Measurements from ENCODE around the gene MICALL2. TPM values are rescaled to one million over a fixed set of nuclear protein-coding genes. Genes with fewer than 3 reads are reported as not detected.
A peak's percentile ranks its signal among the peaks of the same experiment; 100 is the strongest.

Gene MICALL2
- total and polyA plus RNA-seq, 8 donors = 8.3 to 93.6 (median 12.8) TPM

GRCh38 chr7:1450431-1450830 lies 8.8 kb downstream of the MICALL2 start:
- DNase-seq = no peak
- FAIRE-seq = no peak
- Histone ChIP-seq H3K36me3 (no peaks in the 10 kb centered on the region), H3K27ac (no peak overlapping the region), H3K4me1 (peaks cover 0 to 7% (median 5%) of the 10 kb centered on the region in 3 donors), H3K27me3 (no peaks in the 10 kb centered on the region), H3K9me3 (no peaks in the 10 kb centered on the region), H3K4me3 (no peak overlapping the region)
- TF ChIP-seq CTCF (IDR thresholded peaks at IDR 0.05) = no peak
- intact Hi-C loops (cut with DNase I) = no loop called here
- WGBS, 2 donors = 88 to 91% methylated on average over 18 of the region's 18 CpGs
- no peak for ATAC-seq

- 84 to 85% methylated on average over 11 of the region's 11 CpGs for WGBS, 2 donors
- no peak for TF ChIP-seq CTCF (IDR thresholded peaks at IDR 0.05)
- FAIRE-seq (no peak), ATAC-seq (no peak), DNase-seq (no peak)
- Histone ChIP-seq H3K9me3 (no peaks in the 10 kb centered on the region), H3K4me3 (no peak overlapping the region), H3K4me1 (peaks cover 0 to 7% (median 5%) of the 10 kb centered on the region in 3 donors), H3K36me3 (no peaks in the 10 kb centered on the region), H3K27ac (no peak overlapping the region), H3K27me3 (no peaks in the 10 kb centered on the region)
- intact Hi-C loops (cut with DNase I) = loop anchor here in 1 of 3 donors (10.0 kb wide), 1 partner anchor 55 kb away; the partner anchor contains the start of gene INTS1
Observed at GRCh38 chr7:1449951-1450350, 9.3 kb downstream of the MICALL2 start.

- no peak for DNase-seq
- Histone ChIP-seq H3K4me1 (peaks cover 0 to 3% (median under 1%) of the 10 kb centered on the region in 3 donors), H3K36me3 (no peaks in the 10 kb centered on the region), H3K27ac (no peak overlapping the region), H3K4me3 (no peak overlapping the region), H3K27me3 (no peaks in the 10 kb centered on the region), H3K9me3 (no peaks in the 10 kb centered on the region)
- WGBS, 2 donors = 91 to 95% methylated on average over 13 of the region's 13 CpGs
- no peak for ATAC-seq
- no peak for FAIRE-seq
- TF ChIP-seq CTCF (IDR thresholded peaks at IDR 0.05) = no peak
- intact Hi-C loops (cut with DNase I) = loop anchor here in 1 of 3 donors (10.0 kb wide), 1 partner anchor 55 kb away; the partner anchor contains the start of gene INTS1
Observed at GRCh38 chr7:1449501-1449900, 9.8 kb downstream of the MICALL2 start.

GRCh38 chr7:1448958-1449357 lies 10.3 kb downstream of the MICALL2 start:
- Histone ChIP-seq H3K4me3 (no peak overlapping the region), H3K27ac (no peak overlapping the region), H3K9me3 (no peaks in the 10 kb centered on the region), H3K4me1 (no peaks in the 10 kb centered on the region), H3K36me3 (no peaks in the 10 kb centered on the region), H3K27me3 (no peaks in the 10 kb centered on the region)
- no peak for TF ChIP-seq CTCF (IDR thresholded peaks at IDR 0.05)
- DNase-seq = no peak
- no peak for FAIRE-seq
- intact Hi-C loops (cut with DNase I) = loop anchor here in 1 of 3 donors (10.0 kb wide), 1 partner anchor 56 kb away; the partner anchor contains the start of gene INTS1
- WGBS, 2 donors = 92 to 93% methylated on average over 14 of the region's 14 CpGs
- ATAC-seq = no peak

GRCh38 chr7:1447551-1448244 lies 11.6 kb downstream of the MICALL2 start:
- FAIRE-seq (no peak), ATAC-seq (peak in 3 of 4 donors; percentile 28 to 64 (median 38)), DNase-seq (no peak)
- peak overlapping the region in 1 of 4 donors; percentile 48 for H3K27ac ChIP-seq
- intact Hi-C loops (cut with DNase I) = loop anchor here in 1 of 3 donors (10.0 kb wide), 1 partner anchor 57 kb away; the partner anchor contains the start of gene INTS1
- no peaks in the 10 kb centered on the region for H3K9me3 ChIP-seq
- no peaks in the 10 kb centered on the region for H3K4me1 ChIP-seq
- no peaks in the 10 kb centered on the region for H3K36me3 ChIP-seq
- H3K4me3 ChIP-seq = no peak overlapping the region
- no peak for TF ChIP-seq CTCF (IDR thresholded peaks at IDR 0.05)
- 73 to 77% methylated on average over 14 to 15 of the region's 15 CpGs for WGBS, 2 donors
- H3K27me3 ChIP-seq = no peaks in the 10 kb centered on the region
